ENCODE results near the gene KCNAB1. TPM values are rescaled to one million over a fixed set of nuclear protein-coding genes. Genes with fewer than 3 reads are reported as not detected.

The KCNAB1 gene
- total RNA-seq, 4 donors from 2014 or later: 4.2 to 11.4 (median 7.8) TPM

DNA sequence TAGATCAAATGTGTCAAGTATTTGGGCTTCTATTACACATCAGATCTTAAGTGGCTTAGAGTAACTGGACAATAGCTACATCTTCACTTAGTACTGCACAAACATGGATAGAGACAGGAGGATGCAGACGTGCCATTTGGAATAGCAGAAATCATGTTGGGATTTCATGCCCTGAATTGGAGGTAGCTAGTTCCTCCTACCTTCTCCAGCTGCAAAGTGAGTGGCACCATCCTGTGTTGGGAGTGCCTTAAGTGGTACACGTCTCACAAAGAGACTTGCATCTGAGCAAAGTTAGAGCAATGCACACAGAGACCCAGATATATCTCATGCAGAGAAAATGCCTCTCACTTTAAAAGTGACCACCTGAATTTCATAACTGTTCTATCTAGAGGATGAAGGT is 298.1 kb downstream of the KCNAB1 start:
- TF ChIP-seq, protein P1, sequence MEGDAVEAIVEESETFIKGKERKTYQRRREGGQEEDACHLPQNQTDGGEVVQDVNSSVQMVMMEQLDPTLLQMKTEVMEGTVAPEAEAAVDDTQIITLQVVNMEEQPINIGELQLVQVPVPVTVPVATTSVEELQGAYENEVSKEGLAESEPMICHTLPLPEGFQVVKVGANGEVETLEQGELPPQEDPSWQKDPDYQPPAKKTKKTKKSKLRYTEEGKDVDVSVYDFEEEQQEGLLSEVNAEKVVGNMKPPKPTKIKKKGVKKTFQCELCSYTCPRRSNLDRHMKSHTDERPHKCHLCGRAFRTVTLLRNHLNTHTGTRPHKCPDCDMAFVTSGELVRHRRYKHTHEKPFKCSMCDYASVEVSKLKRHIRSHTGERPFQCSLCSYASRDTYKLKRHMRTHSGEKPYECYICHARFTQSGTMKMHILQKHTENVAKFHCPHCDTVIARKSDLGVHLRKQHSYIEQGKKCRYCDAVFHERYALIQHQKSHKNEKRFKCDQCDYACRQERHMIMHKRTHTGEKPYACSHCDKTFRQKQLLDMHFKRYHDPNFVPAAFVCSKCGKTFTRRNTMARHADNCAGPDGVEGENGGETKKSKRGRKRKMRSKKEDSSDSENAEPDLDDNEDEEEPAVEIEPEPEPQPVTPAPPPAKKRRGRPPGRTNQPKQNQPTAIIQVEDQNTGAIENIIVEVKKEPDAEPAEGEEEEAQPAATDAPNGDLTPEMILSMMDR (IDR thresholded peaks at IDR 0.05): no peak
- TF ChIP-seq POLR2A (IDR thresholded peaks at IDR 0.05): no peak
- no peak for TF ChIP-seq EP300 (IDR thresholded peaks at IDR 0.05)
- H3K27me3 ChIP-seq: no peaks in the 10 kb centered on the region
- no peaks in the 10 kb centered on the region for H3K36me3 ChIP-seq
- WGBS, 2 donors: 68 to 83% methylated on average over 2 of the region's 2 CpGs
- no peak overlapping the region for H3K4me3 ChIP-seq
- H3K4me1 ChIP-seq: no peaks in the 10 kb centered on the region
- no peak overlapping the region for H3K27ac ChIP-seq
- no peak for DNase-seq (ENCODE audit: low spot score in 2 of 2)
- no peaks in the 10 kb centered on the region for H3K9me3 ChIP-seq

DNA sequence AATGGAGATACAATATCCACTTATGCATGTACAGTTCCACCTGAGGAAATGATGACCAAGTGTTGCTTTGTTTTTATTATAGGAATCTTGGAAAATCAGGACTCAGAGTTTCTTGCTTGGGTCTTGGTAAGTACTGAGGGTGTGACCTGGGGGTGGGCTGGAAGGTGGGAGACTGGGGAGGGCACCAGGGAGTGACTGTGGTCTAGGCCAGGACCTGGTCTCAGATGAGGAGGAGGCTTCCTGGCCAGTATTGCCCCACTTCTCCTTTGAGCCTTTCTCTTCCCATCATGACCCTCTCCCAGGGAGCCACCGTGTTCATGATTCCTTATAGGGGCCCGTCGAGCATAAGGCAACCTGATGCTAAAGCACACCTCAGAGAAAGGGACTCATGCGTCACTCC is 301.2 kb downstream of the KCNAB1 start:
- Histone ChIP-seq H3K27me3 (no peaks in the 10 kb centered on the region), H3K4me1 (peaks cover 0 to 3% (median 0%) of the 10 kb centered on the region in 4 donors), H3K27ac (no peak overlapping the region), H3K36me3 (no peaks in the 10 kb centered on the region), H3K4me3 (no peak overlapping the region), H3K9me3 (no peaks in the 10 kb centered on the region)
- TF ChIP-seq EP300 (IDR thresholded peaks at IDR 0.05) (no peak), POLR2A (IDR thresholded peaks at IDR 0.05) (no peak)
- TF ChIP-seq, protein P1 (IDR thresholded peaks at IDR 0.05): no peak
- WGBS, 2 donors: 91 to 95% methylated on average over 4 of the region's 4 CpGs
- DNase-seq (ENCODE audit: low spot score in 2 of 2): no peak

DNA sequence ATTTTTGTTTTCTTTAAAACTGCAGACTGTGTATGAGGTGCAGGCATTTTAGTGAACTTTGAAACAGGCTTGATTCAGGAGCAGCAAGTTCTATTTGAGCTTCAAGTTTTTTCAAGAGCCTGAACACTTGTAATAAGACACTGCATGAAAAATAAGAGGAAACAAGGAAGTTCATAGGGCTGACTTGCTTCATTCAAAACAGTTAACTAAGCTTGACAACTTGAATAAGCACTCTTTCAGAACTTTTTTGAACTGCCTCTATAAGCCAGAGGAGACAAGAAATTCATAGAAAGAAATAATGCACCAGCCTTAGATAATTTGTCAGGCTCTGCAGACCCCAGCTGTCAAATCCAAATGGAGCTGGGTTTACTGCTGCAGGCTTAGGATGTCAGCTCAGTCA is 304.4 kb downstream of the KCNAB1 start:
- Histone ChIP-seq H3K4me1 (peaks cover 0 to 3% (median 0%) of the 10 kb centered on the region in 4 donors), H3K27ac (no peak overlapping the region), H3K27me3 (no peaks in the 10 kb centered on the region), H3K36me3 (no peaks in the 10 kb centered on the region), H3K4me3 (no peak overlapping the region), H3K9me3 (no peaks in the 10 kb centered on the region)
- DNase-seq (ENCODE audit: low spot score in 2 of 2): no peak
- TF ChIP-seq, protein P1 (IDR thresholded peaks at IDR 0.05): no peak
- TF ChIP-seq POLR2A (IDR thresholded peaks at IDR 0.05) (no peak), EP300 (IDR thresholded peaks at IDR 0.05) (no peak)

DNA sequence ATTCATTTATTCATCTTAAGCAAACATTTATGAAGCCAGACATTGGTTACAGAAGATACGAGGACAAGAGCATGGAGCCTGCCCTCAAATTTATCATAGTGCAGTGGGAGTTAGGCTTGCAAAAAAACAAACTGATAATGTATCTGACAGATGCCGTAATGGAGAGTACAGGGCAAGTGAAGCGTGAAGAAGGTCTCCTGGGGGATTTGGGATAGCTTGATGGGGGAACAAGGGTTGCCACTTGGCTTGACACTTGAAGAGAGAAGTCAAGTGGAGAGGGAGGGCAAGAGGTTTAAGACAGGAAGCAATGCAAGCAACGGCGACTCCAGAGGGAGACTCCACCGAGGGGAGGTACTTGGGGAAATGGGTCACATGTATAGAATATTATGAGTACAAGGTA is 305.3 kb downstream of the KCNAB1 start:
- TF ChIP-seq POLR2A (IDR thresholded peaks at IDR 0.05) (no peak), EP300 (IDR thresholded peaks at IDR 0.05) (no peak)
- TF ChIP-seq, protein P1 (IDR thresholded peaks at IDR 0.05): no peak
- 80 to 82% methylated on average over 6 of the region's 6 CpGs for WGBS, 2 donors
- Histone ChIP-seq H3K4me3 (no peak overlapping the region), H3K36me3 (no peaks in the 10 kb centered on the region), H3K4me1 (peaks cover 0 to 3% (median 0%) of the 10 kb centered on the region in 4 donors), H3K27ac (no peak overlapping the region), H3K27me3 (no peaks in the 10 kb centered on the region), H3K9me3 (no peaks in the 10 kb centered on the region)
- DNase-seq (ENCODE audit: low spot score in 2 of 2): no peak

DNA sequence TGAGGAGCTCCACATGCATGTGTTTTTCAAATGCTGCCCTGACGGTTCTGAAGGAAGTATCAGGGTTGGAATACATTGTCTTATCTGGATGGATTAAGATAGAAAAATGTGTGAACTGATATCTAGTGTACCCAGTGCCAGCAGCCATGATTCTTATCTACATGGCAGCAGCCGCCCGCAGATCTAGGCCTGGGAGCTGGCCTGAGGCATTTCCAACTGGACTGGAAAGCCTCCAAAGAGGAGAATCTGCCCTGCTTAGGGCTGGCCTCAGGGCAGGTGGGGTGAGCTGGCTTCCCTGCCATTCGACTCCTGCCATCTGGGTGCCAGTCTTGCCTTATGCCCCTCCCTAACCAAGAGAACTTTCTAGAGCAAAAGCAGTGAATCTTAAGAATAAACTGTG is 308.7 kb downstream of the KCNAB1 start:
- DNase-seq (ENCODE audit: low spot score in 2 of 2): no peak
- Histone ChIP-seq H3K9me3 (no peaks in the 10 kb centered on the region), H3K4me3 (no peak overlapping the region), H3K27ac (no peak overlapping the region), H3K27me3 (no peaks in the 10 kb centered on the region), H3K36me3 (no peaks in the 10 kb centered on the region), H3K4me1 (peaks cover 0 to 3% (median 0%) of the 10 kb centered on the region in 4 donors)
- 91 to 98% methylated on average over 4 of the region's 4 CpGs for WGBS, 2 donors
- no peak for TF ChIP-seq EP300 (IDR thresholded peaks at IDR 0.05)
- no peak for TF ChIP-seq POLR2A (IDR thresholded peaks at IDR 0.05)
- TF ChIP-seq, protein P1 (IDR thresholded peaks at IDR 0.05): no peak

Measured in tibial nerve (tissue), 4 donors.